Endothelial cell of umbilical vein (primary cell): ENCODE results near the gene FAM118B.

ENCODE experiments used
- EZH2 ChIP-seq: IDR thresholded peaks from 2 replicates; pipeline ENCODE4 v1.6.1; 2012; ENCODE audit warnings: borderline replicate concordance, low read depth, mild to moderate bottlenecking, moderate library complexity, low read length, inconsistent platforms; ENCODE audit not compliant: severe bottlenecking
- GATA2 ChIP-seq: IDR thresholded peaks from 2 replicates; pipeline ENCODE4 v1.7.0; 2011; ENCODE audit warnings: low read depth, mild to moderate bottlenecking, moderate library complexity, mixed read lengths, low read length; ENCODE audit not compliant: insufficient read length, insufficient read depth
- POLR2A ChIP-seq: IDR thresholded peaks from 2 replicates; pipeline ENCODE4 v1.6.1; 2012; ENCODE audit warnings: low read depth, mild to moderate bottlenecking, control low read depth, low read length
- POLR2AphosphoS5 ChIP-seq: IDR thresholded peaks from 2 replicates; pipeline ENCODE4 v1.6.1; 2012; ENCODE audit warnings: low read depth, mild to moderate bottlenecking, control low read depth, low read length, moderate library complexity; ENCODE audit not compliant: insufficient read depth
- TF ChIP-seq, protein P1 (sequence below), 2 donors: IDR thresholded peaks; 1 replicate in 1 of 2; 2 replicates in 1 of 2; pipeline ENCODE4 v1.5.1; 2011; ENCODE audit warnings: low read length in 2 of 2, mild to moderate bottlenecking in 2 of 2, moderate library complexity in 2 of 2, control low read depth in 1 of 2, inconsistent platforms in 1 of 2, low read depth in 1 of 2; ENCODE audit not compliant: insufficient read depth in 1 of 2; ENCODE audit errors: extremely low read depth in 1 of 2
- TF ChIP-seq, protein P2 (sequence below): IDR thresholded peaks from 2 replicates; pipeline ENCODE4 v1.6.1; 2011; ENCODE audit not compliant: insufficient read depth, insufficient read length

DNA sequence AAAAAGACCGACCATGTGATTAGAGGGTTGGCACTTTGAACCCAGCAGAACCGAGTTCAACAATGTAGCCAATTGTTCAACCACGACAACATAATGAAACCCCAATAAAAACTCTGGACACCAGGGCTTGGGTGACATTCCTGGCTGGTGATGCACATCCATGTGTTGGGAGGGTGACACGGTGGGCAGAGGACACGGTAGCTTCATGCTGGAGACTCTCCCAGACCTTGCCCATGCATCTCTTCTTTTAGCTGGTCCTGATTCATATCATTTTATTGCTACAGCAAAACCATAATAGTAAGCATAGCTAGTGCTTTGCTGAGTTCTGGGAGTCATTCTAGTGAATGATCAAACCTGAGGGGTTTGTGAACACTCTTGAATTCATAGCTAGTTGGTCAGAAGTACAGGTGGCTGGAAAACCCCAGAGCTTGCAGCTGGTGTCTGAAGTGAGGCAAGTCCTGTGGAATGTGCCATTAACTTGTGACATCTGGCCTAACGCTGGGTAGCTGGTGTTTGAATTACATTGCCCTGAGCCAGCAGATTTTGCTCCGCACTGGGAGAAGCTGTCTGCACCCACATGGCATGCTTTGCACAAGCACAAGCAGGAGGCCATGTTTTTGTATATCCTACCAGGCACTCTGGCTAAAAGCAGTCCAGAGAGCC, 14.2 kb upstream of the FAM118B start:
- TF ChIP-seq, protein P1, sequence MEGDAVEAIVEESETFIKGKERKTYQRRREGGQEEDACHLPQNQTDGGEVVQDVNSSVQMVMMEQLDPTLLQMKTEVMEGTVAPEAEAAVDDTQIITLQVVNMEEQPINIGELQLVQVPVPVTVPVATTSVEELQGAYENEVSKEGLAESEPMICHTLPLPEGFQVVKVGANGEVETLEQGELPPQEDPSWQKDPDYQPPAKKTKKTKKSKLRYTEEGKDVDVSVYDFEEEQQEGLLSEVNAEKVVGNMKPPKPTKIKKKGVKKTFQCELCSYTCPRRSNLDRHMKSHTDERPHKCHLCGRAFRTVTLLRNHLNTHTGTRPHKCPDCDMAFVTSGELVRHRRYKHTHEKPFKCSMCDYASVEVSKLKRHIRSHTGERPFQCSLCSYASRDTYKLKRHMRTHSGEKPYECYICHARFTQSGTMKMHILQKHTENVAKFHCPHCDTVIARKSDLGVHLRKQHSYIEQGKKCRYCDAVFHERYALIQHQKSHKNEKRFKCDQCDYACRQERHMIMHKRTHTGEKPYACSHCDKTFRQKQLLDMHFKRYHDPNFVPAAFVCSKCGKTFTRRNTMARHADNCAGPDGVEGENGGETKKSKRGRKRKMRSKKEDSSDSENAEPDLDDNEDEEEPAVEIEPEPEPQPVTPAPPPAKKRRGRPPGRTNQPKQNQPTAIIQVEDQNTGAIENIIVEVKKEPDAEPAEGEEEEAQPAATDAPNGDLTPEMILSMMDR (IDR thresholded peaks at IDR 0.05; ENCODE audit: extremely low read depth in 1 of 2, insufficient read depth in 1 of 2, low read depth in 1 of 2, low read length in 2 of 2) = no peak
- TF ChIP-seq, protein P2, sequence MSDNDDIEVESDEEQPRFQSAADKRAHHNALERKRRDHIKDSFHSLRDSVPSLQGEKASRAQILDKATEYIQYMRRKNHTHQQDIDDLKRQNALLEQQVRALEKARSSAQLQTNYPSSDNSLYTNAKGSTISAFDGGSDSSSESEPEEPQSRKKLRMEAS = no peak
- TF ChIP-seq POLR2A (no peak), EZH2 (no peak), GATA2 (no peak), POLR2AphosphoS5 (no peak)
